H9 (cell line): ENCODE measurements around the gene SLCO1B1. TPM values are rescaled to one million over a fixed set of nuclear protein-coding genes. Genes with fewer than 3 reads are reported as not detected.

Experiments
- DNase-seq: peaks from one replicate; pipeline ENCODE4 v3.0.0-alpha.2; 2017
- H2AFZ ChIP-seq: one replicate; pipeline ENCODE4 v1.6.1; 2013; ENCODE audit warnings: mild to moderate bottlenecking, low read length, control low read depth, moderate library complexity
- H2AK5ac ChIP-seq: 2 replicates; pipeline ENCODE4 v1.6.1; 2013; ENCODE audit warnings: low read length, control low read depth, mixed read lengths; ENCODE audit not compliant: insufficient read length
- H2BK120ac ChIP-seq: one replicate; pipeline ENCODE4 v1.6.1; 2013; ENCODE audit warnings: low read depth, mild to moderate bottlenecking, low read length, control low read depth, inconsistent platforms; ENCODE audit not compliant: poor library complexity, severe bottlenecking
- H2BK12ac ChIP-seq: 2 replicates; pipeline ENCODE4 v1.6.1; 2013; ENCODE audit warnings: low read length, control low read depth, mixed read lengths, low read depth; ENCODE audit not compliant: insufficient read length
- H2BK15ac ChIP-seq: 2 replicates; pipeline ENCODE4 v1.6.1; 2013; ENCODE audit warnings: low read depth, low read length, control low read depth
- H2BK20ac ChIP-seq: one replicate; pipeline ENCODE4 v1.6.1; 2013; ENCODE audit warnings: low read depth, mild to moderate bottlenecking, low read length, control low read depth, inconsistent platforms; ENCODE audit not compliant: poor library complexity, severe bottlenecking
- H2BK5ac ChIP-seq: 2 replicates; pipeline ENCODE4 v1.6.1; 2013; ENCODE audit warnings: low read length, control low read depth, mixed read lengths; ENCODE audit not compliant: insufficient read length
- H3K14ac ChIP-seq: 2 replicates; pipeline ENCODE4 v1.6.1; 2013; ENCODE audit warnings: low read length, control low read depth; ENCODE audit not compliant: insufficient read depth
- H3K18ac ChIP-seq: 2 replicates; pipeline ENCODE4 v1.6.1; 2013; ENCODE audit warnings: low read depth, mild to moderate bottlenecking, mixed read lengths, low read length, control low read depth; ENCODE audit not compliant: insufficient read length
- H3K23ac ChIP-seq: 2 replicates; pipeline ENCODE4 v1.6.1; 2013; ENCODE audit warnings: low read length, control low read depth, mixed read lengths, low read depth; ENCODE audit not compliant: insufficient read length
- H3K23me2 ChIP-seq: 2 replicates; pipeline ENCODE4 v1.6.1; 2013; ENCODE audit warnings: low read depth, mild to moderate bottlenecking, mixed read lengths, low read length, control low read depth; ENCODE audit not compliant: insufficient read length, poor library complexity, severe bottlenecking
- H3K27ac ChIP-seq: 2 replicates; pipeline ENCODE4 v1.5.1; 2013; ENCODE audit warnings: low read length, control low read depth, mixed read lengths, low read depth; ENCODE audit not compliant: insufficient read length
- H3K27me3 ChIP-seq: 2 replicates; pipeline ENCODE4 v1.6.1; 2013; ENCODE audit warnings: low read length, control low read depth, inconsistent platforms; ENCODE audit not compliant: insufficient read depth
- H3K4ac ChIP-seq: 2 replicates; pipeline ENCODE4 v1.6.1; 2013; ENCODE audit warnings: low read depth, mild to moderate bottlenecking, control low read depth, inconsistent platforms, low read length, moderate library complexity
- H3K4me1 ChIP-seq: 2 replicates; pipeline ENCODE4 v1.6.1; 2013; ENCODE audit warnings: low read length, control low read depth, inconsistent platforms; ENCODE audit not compliant: insufficient read depth
- H3K4me2 ChIP-seq: 2 replicates; pipeline ENCODE4 v1.6.1; 2013; ENCODE audit warnings: low read length, control low read depth, mixed read lengths; ENCODE audit not compliant: insufficient read length, insufficient read depth
- H3K56ac ChIP-seq: 2 replicates; pipeline ENCODE4 v1.6.1; 2013; ENCODE audit warnings: low read depth, mild to moderate bottlenecking, mixed read lengths, low read length, control low read depth; ENCODE audit not compliant: insufficient read length
- H3K79me1 ChIP-seq: 2 replicates; pipeline ENCODE4 v1.6.1; 2013; ENCODE audit warnings: low read depth, mild to moderate bottlenecking, moderate library complexity, low read length, control low read depth, inconsistent platforms; ENCODE audit not compliant: insufficient read depth, poor library complexity, severe bottlenecking
- H3K79me2 ChIP-seq: 2 replicates; pipeline ENCODE4 v1.6.1; 2013; ENCODE audit warnings: low read length, control low read depth, inconsistent platforms; ENCODE audit not compliant: insufficient read depth
- H3K9ac ChIP-seq: 2 replicates; pipeline ENCODE4 v1.6.1; 2013; ENCODE audit warnings: low read length, control low read depth, mixed read lengths; ENCODE audit not compliant: insufficient read length; ENCODE audit errors: extremely low read depth
- H3K9me3 ChIP-seq: one replicate; pipeline ENCODE4 v1.6.1; 2013; ENCODE audit warnings: low read depth, low read length, inconsistent platforms; ENCODE audit not compliant: control insufficient read depth
- H3T11ph ChIP-seq: one replicate; pipeline ENCODE4 v1.6.1; 2013; ENCODE audit warnings: mild to moderate bottlenecking, low read length, control low read depth, inconsistent platforms
- H4K20me1 ChIP-seq: one replicate; pipeline ENCODE4 v1.6.1; 2013; ENCODE audit not compliant: control insufficient read depth, insufficient read length, insufficient read depth
- H4K5ac ChIP-seq: 2 replicates; pipeline ENCODE4 v1.6.1; 2013; ENCODE audit warnings: low read depth, mild to moderate bottlenecking, mixed read lengths, low read length, control low read depth; ENCODE audit not compliant: insufficient read length
- H4K8ac ChIP-seq: replicated peaks from 2 replicates; pipeline ENCODE4 v1.6.1; 2013; ENCODE audit warnings: low read length, control low read depth, mixed read lengths, low read depth; ENCODE audit not compliant: insufficient read length
- H4K91ac ChIP-seq: 2 replicates; pipeline ENCODE4 v1.6.1; 2013; ENCODE audit warnings: low read depth, mild to moderate bottlenecking, moderate library complexity, mixed read lengths, low read length, control low read depth; ENCODE audit not compliant: insufficient read length
- H3K27ac Mint-ChIP-seq, 3 experiments: 2 replicates in 2 of 3; 3 replicates in 1 of 3; pipeline ENCODE4 v1.8.0; 2020 to 2021; ENCODE audit warnings: mixed read lengths in 3 of 3, mild to moderate bottlenecking in 1 of 3, moderate library complexity in 1 of 3
- H3K27me3 Mint-ChIP-seq: 2 replicates; pipeline ENCODE4 v1.8.0; 2021; ENCODE audit warnings: low read depth, mild to moderate bottlenecking, moderate library complexity, mixed read lengths
- H3K36me3 Mint-ChIP-seq, 3 experiments: 2 replicates in 2 of 3; 3 replicates in 1 of 3; pipeline ENCODE4 v1.8.0; 2020 to 2021; ENCODE audit warnings: low read depth in 3 of 3, mixed read lengths in 3 of 3; ENCODE audit not compliant: insufficient read depth in 1 of 3
- H3K4me1 Mint-ChIP-seq, 2 experiments: 2 replicates each; pipeline ENCODE4 v1.8.0; 2020; ENCODE audit warnings: mixed read lengths in 2 of 2
- H3K4me3 Mint-ChIP-seq, 2 experiments: 2 replicates in 1 of 2; 3 replicates in 1 of 2; pipeline ENCODE4 v1.8.0; 2020 to 2021; ENCODE audit warnings: mild to moderate bottlenecking in 2 of 2, mixed read lengths in 2 of 2, moderate library complexity in 1 of 2
- H3K9me3 Mint-ChIP-seq, 2 experiments: 2 replicates in 1 of 2; 3 replicates in 1 of 2; pipeline ENCODE4 v1.8.0; 2020; ENCODE audit warnings: mild to moderate bottlenecking in 2 of 2, mixed read lengths in 2 of 2, moderate library complexity in 1 of 2
- CTCF ChIP-seq: fragments of 200-600 bp; sonication (generic); conservative IDR thresholded peaks from 3 replicates; pipeline ENCODE4 v1.8.0; 2021; ENCODE audit warnings: antibody characterized with exemption, mild to moderate bottlenecking
- WGBS: extraction: QIAGEN DNeasy Blood & Tissue Kit; methylation state at CpG from one replicate; pipeline ENCODE4 v1.1.7; 2013; ENCODE audit warnings: missing lambda C conversion rate, low lambda C conversion rate, mixed read lengths; ENCODE audit not compliant: insufficient read length; ENCODE audit errors: extremely low coverage; 5-methylcytosine and 5-hydroxymethylcytosine counted together
- total RNA-seq: library from RNA; stranded (reverse); gene quantifications from 2 replicates; pipeline ENCODE4 v1.2.1, GENCODE V29; 2021

Gene SLCO1B1
- total RNA-seq, 1 experiment from 2014 or later = 0.09 TPM

- DNase-seq = no peak
Measured at GRCh38 chr12:21219206-21219605, 88.2 kb downstream of the SLCO1B1 start.

More at GRCh38 chr12:21219206-21219605, 88.2 kb downstream of the SLCO1B1 start:
- Histone ChIP-seq H3K27me3 (no peaks in the 10 kb centered on the region), H3K18ac (no peak overlapping the region), H4K20me1 (no peaks in the 10 kb centered on the region), H4K8ac (no peak overlapping the region), H2BK120ac (no peak overlapping the region), H2BK20ac (no peak overlapping the region), H3K23me2 (no peaks in the 10 kb centered on the region), H3K23ac (no peak overlapping the region), H3K4me1 (no peaks in the 10 kb centered on the region), H2AK5ac (no peak overlapping the region), H3K79me2 (no peaks in the 10 kb centered on the region), H3K56ac (no peak overlapping the region), H3K79me1 (no peaks in the 10 kb centered on the region), H3K4me2 (no peak overlapping the region), H2BK15ac (no peak overlapping the region), H3K9ac (no peak overlapping the region), H3K4ac (no peak overlapping the region), H3T11ph (no peak overlapping the region), H3K9me3 (no peaks in the 10 kb centered on the region), H3K27ac (no peak overlapping the region), H4K91ac (no peak overlapping the region), H2AFZ (no peak overlapping the region), H4K5ac (no peak overlapping the region), H3K14ac (no peak overlapping the region), H2BK12ac (no peak overlapping the region), H2BK5ac (no peak overlapping the region)
- no peak overlapping the region for H3K27ac Mint-ChIP-seq
- peaks cover 0 to 4% of the 10 kb centered on the region in 2 experiments; a peak in 2 of 5 replicates for H3K9me3 Mint-ChIP-seq
- H3K36me3 Mint-ChIP-seq = peaks cover 0 to 6% (median 0%) of the 10 kb centered on the region in 3 experiments; a peak in 2 of 7 replicates
- no peak overlapping the region for H3K4me3 Mint-ChIP-seq
- H3K27me3 Mint-ChIP-seq = peaks cover 2% of the 10 kb centered on the region; the same call in 1 of the 2 replicates
- no peak for TF ChIP-seq CTCF
- peaks cover 8 to 10% of the 10 kb centered on the region in 2 experiments for H3K4me1 Mint-ChIP-seq
- no CpG with 5 or more reads among the region's 2 CpGs for WGBS
